ENCODE measurements around the gene GRIA4. TPM values are rescaled to one million over a fixed set of nuclear protein-coding genes. Genes with fewer than 3 reads are reported as not detected.

GRIA4 gene
- total and polyA plus RNA-seq, 2 of the 13 experiments (the other 11 are each of a cell fraction or from before 2014, with no cell fraction given): not detected

DNA sequence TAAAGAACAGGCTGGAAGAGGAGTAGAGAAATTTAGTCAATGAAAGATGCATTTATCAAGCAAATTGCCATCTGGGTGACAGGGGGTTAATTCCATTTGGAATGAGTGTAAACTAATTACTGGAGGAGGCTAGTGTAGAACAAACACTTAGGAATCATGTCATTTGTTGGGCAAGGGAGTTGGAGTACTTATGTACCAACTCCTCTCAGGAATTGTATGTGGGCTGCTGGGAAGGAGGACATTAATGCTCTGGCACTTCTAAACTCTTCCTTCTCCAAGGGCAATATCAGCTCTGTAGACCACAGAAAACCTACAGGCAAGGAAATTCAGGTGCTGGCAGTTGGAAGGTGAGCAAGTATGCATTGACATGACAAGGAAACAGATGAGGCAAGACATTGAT is 271.2 kb downstream of the GRIA4 start (continued):
- TF ChIP-seq, protein P1, sequence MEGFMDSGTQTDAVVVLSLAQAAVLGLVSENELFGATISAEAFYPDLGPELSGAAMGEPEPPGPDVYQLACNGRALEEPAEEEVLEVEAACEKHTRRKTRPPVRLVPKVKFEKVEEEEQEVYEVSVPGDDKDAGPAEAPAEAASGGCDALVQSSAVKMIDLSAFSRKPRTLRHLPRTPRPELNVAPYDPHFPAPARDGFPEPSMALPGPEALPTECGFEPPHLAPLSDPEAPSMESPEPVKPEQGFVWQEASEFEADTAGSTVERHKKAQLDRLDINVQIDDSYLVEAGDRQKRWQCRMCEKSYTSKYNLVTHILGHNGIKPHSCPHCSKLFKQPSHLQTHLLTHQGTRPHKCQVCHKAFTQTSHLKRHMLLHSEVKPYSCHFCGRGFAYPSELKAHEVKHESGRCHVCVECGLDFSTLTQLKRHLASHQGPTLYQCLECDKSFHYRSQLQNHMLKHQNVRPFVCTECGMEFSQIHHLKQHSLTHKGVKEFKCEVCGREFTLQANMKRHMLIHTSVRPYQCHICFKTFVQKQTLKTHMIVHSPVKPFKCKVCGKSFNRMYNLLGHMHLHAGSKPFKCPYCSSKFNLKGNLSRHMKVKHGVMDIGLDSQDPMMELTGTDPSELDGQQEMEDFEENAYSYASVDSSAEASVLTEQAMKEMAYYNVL (CRISPR knock-in tag; IDR thresholded peaks at IDR 0.05; ENCODE audit: borderline replicate concordance): no peak
- TF ChIP-seq SMYD3 (CRISPR knock-in tag; IDR thresholded peaks at IDR 0.05) (no peak), ZNF326 (CRISPR knock-in tag; IDR thresholded peaks at IDR 0.05; ENCODE audit: borderline replicate concordance) (no peak), SIX4 (CRISPR knock-in tag; IDR thresholded peaks at IDR 0.05) (no peak), ZNF747 (CRISPR knock-in tag; IDR thresholded peaks at IDR 0.05; ENCODE audit: borderline replicate concordance) (no peak), KLF9 (CRISPR knock-in tag; IDR thresholded peaks at IDR 0.05; ENCODE audit: low read depth) (no peak), KDM2A (CRISPR knock-in tag; IDR thresholded peaks at IDR 0.05; ENCODE audit: borderline replicate concordance, low read depth) (no peak), TRIM24 (CRISPR knock-in tag; IDR thresholded peaks at IDR 0.05) (no peak), ZFP82 (CRISPR knock-in tag; IDR thresholded peaks at IDR 0.05; ENCODE audit: borderline replicate concordance) (no peak), ZNF20 (CRISPR knock-in tag; IDR thresholded peaks at IDR 0.05) (no peak), ZNF263 (CRISPR knock-in tag; IDR thresholded peaks at IDR 0.05) (no peak), PCBP2 (optimal IDR thresholded peaks at IDR 0.05; ENCODE audit: low read depth, low read length, poor library complexity, severe bottlenecking) (no peak), ZNF431 (CRISPR knock-in tag; IDR thresholded peaks at IDR 0.05; ENCODE audit: borderline replicate concordance, low read depth) (no peak)
- TF ChIP-seq, protein P2, sequence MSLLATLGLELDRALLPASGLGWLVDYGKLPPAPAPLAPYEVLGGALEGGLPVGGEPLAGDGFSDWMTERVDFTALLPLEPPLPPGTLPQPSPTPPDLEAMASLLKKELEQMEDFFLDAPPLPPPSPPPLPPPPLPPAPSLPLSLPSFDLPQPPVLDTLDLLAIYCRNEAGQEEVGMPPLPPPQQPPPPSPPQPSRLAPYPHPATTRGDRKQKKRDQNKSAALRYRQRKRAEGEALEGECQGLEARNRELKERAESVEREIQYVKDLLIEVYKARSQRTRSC (CRISPR knock-in tag; IDR thresholded peaks at IDR 0.05; ENCODE audit: low read depth): no peak
- TF ChIP-seq, protein P3, sequence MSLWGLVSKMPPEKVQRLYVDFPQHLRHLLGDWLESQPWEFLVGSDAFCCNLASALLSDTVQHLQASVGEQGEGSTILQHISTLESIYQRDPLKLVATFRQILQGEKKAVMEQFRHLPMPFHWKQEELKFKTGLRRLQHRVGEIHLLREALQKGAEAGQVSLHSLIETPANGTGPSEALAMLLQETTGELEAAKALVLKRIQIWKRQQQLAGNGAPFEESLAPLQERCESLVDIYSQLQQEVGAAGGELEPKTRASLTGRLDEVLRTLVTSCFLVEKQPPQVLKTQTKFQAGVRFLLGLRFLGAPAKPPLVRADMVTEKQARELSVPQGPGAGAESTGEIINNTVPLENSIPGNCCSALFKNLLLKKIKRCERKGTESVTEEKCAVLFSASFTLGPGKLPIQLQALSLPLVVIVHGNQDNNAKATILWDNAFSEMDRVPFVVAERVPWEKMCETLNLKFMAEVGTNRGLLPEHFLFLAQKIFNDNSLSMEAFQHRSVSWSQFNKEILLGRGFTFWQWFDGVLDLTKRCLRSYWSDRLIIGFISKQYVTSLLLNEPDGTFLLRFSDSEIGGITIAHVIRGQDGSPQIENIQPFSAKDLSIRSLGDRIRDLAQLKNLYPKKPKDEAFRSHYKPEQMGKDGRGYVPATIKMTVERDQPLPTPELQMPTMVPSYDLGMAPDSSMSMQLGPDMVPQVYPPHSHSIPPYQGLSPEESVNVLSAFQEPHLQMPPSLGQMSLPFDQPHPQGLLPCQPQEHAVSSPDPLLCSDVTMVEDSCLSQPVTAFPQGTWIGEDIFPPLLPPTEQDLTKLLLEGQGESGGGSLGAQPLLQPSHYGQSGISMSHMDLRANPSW (CRISPR knock-in tag; IDR thresholded peaks at IDR 0.05; ENCODE audit: borderline replicate concordance): no peak
